GM18858 (cell line): ENCODE results near the gene GRAMD1A.
"Not testable (repeated sequence)": the region's sequence is repeated elsewhere in the genome, so short reads cannot be mapped to it uniquely, and the experiment has no call there.

Source experiments
- ATAC-seq: cut with Tn5 transposase; IDR thresholded peaks from one replicate; pipeline ENCODE4 v1.9.1; 2021; ENCODE audit not compliant: unreplicated experiment

The GRAMD1A gene

GRCh38 chr19:35051268-35051667 is 51.1 kb downstream of the GRAMD1A start:
- not testable (repeated sequence) for ATAC-seq

GRCh38 chr19:35051796-35052195 is 51.7 kb downstream of the GRAMD1A start:
- no peak for ATAC-seq

GRCh38 chr19:35052599-35053190 is 52.6 kb downstream of the GRAMD1A start:
- ATAC-seq = no peak

GRCh38 chr19:35053667-35054293 is 53.7 kb downstream of the GRAMD1A start:
- ATAC-seq = no peak

- no peak for ATAC-seq
These were observed 54.5 kb downstream of the GRAMD1A start for GRCh38 chr19:35054626-35055025.

- ATAC-seq = no peak
These were observed 55.6 kb downstream of the GRAMD1A start for GRCh38 chr19:35055715-35056179.

- ATAC-seq = no peak
These were observed 56.5 kb downstream of the GRAMD1A start for GRCh38 chr19:35056513-35057063.

GRCh38 chr19:35058370-35058769 is 58.2 kb downstream of the GRAMD1A start:
- no peak for ATAC-seq

- ATAC-seq = no peak
These were observed 59.1 kb downstream of the GRAMD1A start for GRCh38 chr19:35059006-35059798.

- ATAC-seq = no peak
These were observed 59.6 kb downstream of the GRAMD1A start for GRCh38 chr19:35059799-35060091.

GRCh38 chr19:35060160-35060855 is 60.2 kb downstream of the GRAMD1A start:
- ATAC-seq = no peak

GRCh38 chr19:35061583-35062373 is 61.7 kb downstream of the GRAMD1A start:
- no peak for ATAC-seq

- ATAC-seq = no peak
These were observed 62.8 kb downstream of the GRAMD1A start for GRCh38 chr19:35062942-35063341.

GRCh38 chr19:35063940-35064818 is 64.1 kb downstream of the GRAMD1A start:
- no peak for ATAC-seq

- no peak for ATAC-seq
These were observed 65.5 kb downstream of the GRAMD1A start for GRCh38 chr19:35065574-35065973.

GRCh38 chr19:35066121-35066520 is 66.0 kb downstream of the GRAMD1A start:
- ATAC-seq = no peak

GRCh38 chr19:35066691-35067563 is 66.8 kb downstream of the GRAMD1A start:
- ATAC-seq = no peak

- no peak for ATAC-seq
These were observed 69.0 kb downstream of the GRAMD1A start for GRCh38 chr19:35068941-35069634.
